MM.1S (cell line): ENCODE results near the gene RHOH.

ENCODE experiments used
- DNase-seq: peaks from one replicate; pipeline ENCODE4 v3.0.0-alpha.2; 2015
- H2AFZ ChIP-seq: fragments of 300-600 bp; sonication (generic); 2 replicates; pipeline ENCODE4 v1.6.0; 2016; ENCODE audit warnings: antibody characterized with exemption, low read length
- H3F3A ChIP-seq: fragments of 300-600 bp; sonication (generic); 2 replicates; pipeline ENCODE4 v1.6.1; 2016; ENCODE audit warnings: mild to moderate bottlenecking, antibody characterized with exemption, low read length, moderate library complexity, mixed read lengths; ENCODE audit not compliant: insufficient read depth
- H3K27ac ChIP-seq: fragments of 300-600 bp; sonication (generic); 2 replicates; pipeline ENCODE4 v1.5.1; 2016; ENCODE audit warnings: mild to moderate bottlenecking, low read length
- H3K27me3 ChIP-seq: fragments of 300-600 bp; sonication (generic); replicated peaks from 2 replicates; pipeline ENCODE4 v1.6.0; 2016; ENCODE audit warnings: low read length; ENCODE audit not compliant: insufficient read depth
- H3K36me3 ChIP-seq: fragments of 300-600 bp; sonication (generic); replicated peaks from 2 replicates; pipeline ENCODE4 v1.6.1; 2016; ENCODE audit warnings: mild to moderate bottlenecking, low read length, mixed read lengths; ENCODE audit not compliant: insufficient read depth
- H3K4me1 ChIP-seq: fragments of 300-600 bp; sonication (generic); 2 replicates; pipeline ENCODE4 v1.6.1; 2016; ENCODE audit warnings: low read length, mixed read lengths
- H3K4me2 ChIP-seq: fragments of 300-600 bp; sonication (generic); 2 replicates; pipeline ENCODE4 v1.6.0; 2016; ENCODE audit warnings: low read depth, low read length
- H3K4me3 ChIP-seq: fragments of 300-600 bp; sonication (generic); 2 replicates; pipeline ENCODE4 v1.5.1; 2016; ENCODE audit warnings: low read length, mixed read lengths
- H3K79me2 ChIP-seq: fragments of 300-600 bp; sonication (generic); 2 replicates; pipeline ENCODE4 v1.6.1; 2016; ENCODE audit warnings: mixed run types, low read length, mixed read lengths
- H3K9ac ChIP-seq: fragments of 300-600 bp; sonication (generic); 2 replicates; pipeline ENCODE4 v1.6.1; 2016; ENCODE audit warnings: low read length, mixed read lengths
- H3K9me2 ChIP-seq: fragments of 300-600 bp; sonication (generic); replicated peaks from 2 replicates; pipeline ENCODE4 v1.6.1; 2016; ENCODE audit warnings: mild to moderate bottlenecking, low read length, mixed read lengths; ENCODE audit not compliant: insufficient read depth
- H3K9me3 ChIP-seq: fragments of 300-600 bp; sonication (generic); replicated peaks from 2 replicates; pipeline ENCODE4 v1.6.1; 2016; ENCODE audit warnings: mild to moderate bottlenecking, low read length, mixed read lengths; ENCODE audit not compliant: insufficient read depth
- H4K20me1 ChIP-seq: fragments of 300-600 bp; sonication (generic); 2 replicates; pipeline ENCODE4 v1.6.1; 2016; ENCODE audit warnings: mild to moderate bottlenecking, low read length, moderate library complexity, mixed read lengths; ENCODE audit not compliant: insufficient read depth
- EZH2 ChIP-seq: fragments of 300-600 bp; sonication (generic); optimal IDR thresholded peaks from 2 replicates; pipeline ENCODE3; 2017; ENCODE audit warnings: low read depth, mild to moderate bottlenecking, antibody characterized with exemption, low read length, mixed read lengths
- EZH2phosphoT487 ChIP-seq: fragments of 300-600 bp; sonication (generic); IDR thresholded peaks from 2 replicates; pipeline ENCODE4 v1.6.1; 2018; ENCODE audit warnings: antibody characterized with exemption, low read length
- TF ChIP-seq, protein P1 (sequence below): fragments of 300-600 bp; sonication (generic); IDR thresholded peaks from 2 replicates; pipeline ENCODE4 v1.5.1; 2016; ENCODE audit warnings: antibody characterized with exemption, low read length, mixed read lengths

The RHOH gene

DNA sequence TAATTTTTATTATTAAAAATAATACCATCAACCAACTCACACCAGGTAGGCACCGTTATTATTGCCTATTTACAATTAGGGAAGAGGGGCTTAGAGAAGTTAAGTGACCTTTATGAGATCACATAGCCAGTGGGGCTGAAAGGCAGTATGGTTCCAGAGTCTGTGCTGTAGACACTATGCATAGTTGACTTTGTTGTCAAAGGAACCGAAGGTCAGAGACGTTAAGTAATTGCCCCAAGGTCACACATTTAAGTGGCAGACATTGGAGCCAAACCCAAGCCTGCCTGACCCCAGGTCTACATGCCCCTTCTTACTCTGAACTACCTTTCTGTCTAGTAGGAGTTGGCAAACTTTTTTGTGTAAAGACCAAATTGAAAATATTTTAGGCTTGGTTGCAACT is 36.4 kb downstream of the RHOH start:
- no peak for TF ChIP-seq EZH2
- no peak for TF ChIP-seq EZH2phosphoT487
- TF ChIP-seq, protein P1, sequence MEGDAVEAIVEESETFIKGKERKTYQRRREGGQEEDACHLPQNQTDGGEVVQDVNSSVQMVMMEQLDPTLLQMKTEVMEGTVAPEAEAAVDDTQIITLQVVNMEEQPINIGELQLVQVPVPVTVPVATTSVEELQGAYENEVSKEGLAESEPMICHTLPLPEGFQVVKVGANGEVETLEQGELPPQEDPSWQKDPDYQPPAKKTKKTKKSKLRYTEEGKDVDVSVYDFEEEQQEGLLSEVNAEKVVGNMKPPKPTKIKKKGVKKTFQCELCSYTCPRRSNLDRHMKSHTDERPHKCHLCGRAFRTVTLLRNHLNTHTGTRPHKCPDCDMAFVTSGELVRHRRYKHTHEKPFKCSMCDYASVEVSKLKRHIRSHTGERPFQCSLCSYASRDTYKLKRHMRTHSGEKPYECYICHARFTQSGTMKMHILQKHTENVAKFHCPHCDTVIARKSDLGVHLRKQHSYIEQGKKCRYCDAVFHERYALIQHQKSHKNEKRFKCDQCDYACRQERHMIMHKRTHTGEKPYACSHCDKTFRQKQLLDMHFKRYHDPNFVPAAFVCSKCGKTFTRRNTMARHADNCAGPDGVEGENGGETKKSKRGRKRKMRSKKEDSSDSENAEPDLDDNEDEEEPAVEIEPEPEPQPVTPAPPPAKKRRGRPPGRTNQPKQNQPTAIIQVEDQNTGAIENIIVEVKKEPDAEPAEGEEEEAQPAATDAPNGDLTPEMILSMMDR, result no peak
- H3K9me2 ChIP-seq, result no peaks in the 10 kb centered on the region
- H3K27me3 ChIP-seq, result no peaks in the 10 kb centered on the region
- DNase-seq, result no peak
- no peak overlapping the region for H2AFZ ChIP-seq
- H3K4me3 ChIP-seq, result no peak overlapping the region
- H3K4me1 ChIP-seq, result peaks cover 18% of the 10 kb centered on the region
- H3K4me2 ChIP-seq, result no peak overlapping the region
- H3K27ac ChIP-seq, result no peak overlapping the region
- peaks cover 100% of the 10 kb centered on the region for H3K79me2 ChIP-seq
- peaks cover 14% of the 10 kb centered on the region for H3F3A ChIP-seq
- H3K9ac ChIP-seq, result no peak overlapping the region
- H3K9me3 ChIP-seq, result no peaks in the 10 kb centered on the region
- peaks cover 85% of the 10 kb centered on the region for H4K20me1 ChIP-seq
- peaks cover 4% of the 10 kb centered on the region; the same call in 1 of the 2 replicates for H3K36me3 ChIP-seq

DNA sequence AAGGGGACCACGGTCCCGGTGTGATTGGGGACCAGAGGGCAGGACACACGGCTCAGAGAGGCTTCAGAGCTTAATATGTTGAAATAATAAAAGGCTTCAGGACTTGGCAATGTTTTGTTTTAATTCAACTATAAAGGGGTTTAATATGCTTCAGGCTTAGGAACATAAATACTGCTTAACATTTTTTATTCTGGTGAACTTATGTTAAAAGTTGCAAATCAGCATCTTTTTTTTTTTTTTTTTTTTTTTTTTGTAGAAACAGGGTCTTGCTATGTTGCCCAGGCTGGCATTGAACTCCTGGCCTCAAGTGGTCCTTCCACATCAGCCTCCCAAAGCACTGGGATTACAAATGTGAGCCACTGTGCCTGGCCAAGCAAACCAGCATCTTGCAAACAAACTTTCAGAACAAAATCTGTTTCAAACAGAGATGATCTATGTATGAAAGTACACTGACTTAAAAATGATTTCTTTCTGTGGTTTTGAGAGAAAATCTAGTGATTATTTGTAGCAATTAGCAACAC is 37.7 kb downstream of the RHOH start:
- H3K4me3 ChIP-seq, result no peak overlapping the region
- peaks cover 8% of the 10 kb centered on the region; the same call in 1 of the 2 replicates for H3K4me1 ChIP-seq
- H3F3A ChIP-seq, result peaks cover 11% of the 10 kb centered on the region
- no peaks in the 10 kb centered on the region for H3K9me3 ChIP-seq
- peaks cover 90% of the 10 kb centered on the region for H4K20me1 ChIP-seq
- H3K36me3 ChIP-seq, result peaks cover 4% of the 10 kb centered on the region; the same call in 1 of the 2 replicates
- H3K27ac ChIP-seq, result no peak overlapping the region
- H3K9ac ChIP-seq, result no peak overlapping the region
- H3K9me2 ChIP-seq, result no peaks in the 10 kb centered on the region
- peaks cover 100% of the 10 kb centered on the region for H3K79me2 ChIP-seq
- TF ChIP-seq EZH2phosphoT487, result no peak
- TF ChIP-seq, protein P1, result no peak
- no peak for TF ChIP-seq EZH2
- H3K27me3 ChIP-seq, result no peaks in the 10 kb centered on the region
- H3K4me2 ChIP-seq, result no peak overlapping the region
- no peak for DNase-seq
- no peak overlapping the region for H2AFZ ChIP-seq

DNA sequence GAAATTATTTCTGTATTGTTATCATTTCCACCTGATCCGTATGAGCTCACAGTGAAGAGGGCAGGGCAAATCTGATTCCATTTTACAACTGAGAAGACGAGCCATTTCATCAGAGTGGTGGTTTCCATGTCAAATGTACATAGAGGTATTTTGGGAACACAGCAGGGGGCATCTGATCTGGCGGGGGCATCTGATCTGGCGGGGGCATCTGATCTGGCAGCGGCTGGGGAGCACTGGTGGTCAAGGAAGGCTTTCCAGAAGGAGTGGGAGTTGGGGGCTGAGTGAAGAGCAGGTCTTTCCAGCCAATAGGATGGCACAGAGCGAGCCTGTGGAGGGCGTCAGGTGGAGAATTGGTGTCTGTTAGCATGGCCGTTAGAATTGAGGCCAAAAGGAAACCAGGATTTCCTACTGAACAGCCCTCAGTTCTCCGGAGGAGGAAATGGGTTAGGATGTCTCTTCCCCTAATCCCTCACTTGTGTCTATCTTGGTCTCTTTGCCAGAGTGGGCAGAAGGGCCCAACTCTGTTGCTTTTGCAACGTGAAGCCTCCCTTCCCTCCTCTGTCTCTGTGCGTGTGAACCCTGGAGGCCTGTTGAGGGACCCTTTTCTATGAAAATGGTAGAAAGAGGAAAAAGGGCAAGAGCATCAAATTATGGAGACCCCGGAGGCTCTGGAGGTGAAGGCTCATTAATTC is 41.3 kb downstream of the RHOH start:
- H4K20me1 ChIP-seq, result peaks cover 80% of the 10 kb centered on the region
- H3K79me2 ChIP-seq, result peaks cover 100% of the 10 kb centered on the region
- H3K9me2 ChIP-seq, result no peaks in the 10 kb centered on the region

More for the DNA sequence above, 41.3 kb downstream of the RHOH start:
- H2AFZ ChIP-seq, result no peak overlapping the region
- H3K4me1 ChIP-seq, result no peaks in the 10 kb centered on the region
- H3K9ac ChIP-seq, result no peak overlapping the region
- H3K4me3 ChIP-seq, result no peak overlapping the region
- peaks cover 7% of the 10 kb centered on the region; the same call in 1 of the 2 replicates for H3F3A ChIP-seq
- TF ChIP-seq, protein P1, result no peak
- TF ChIP-seq EZH2 (no peak), EZH2phosphoT487 (no peak)
- no peak overlapping the region for H3K27ac ChIP-seq
- H3K9me3 ChIP-seq, result no peaks in the 10 kb centered on the region
- H3K4me2 ChIP-seq, result no peak overlapping the region
- H3K27me3 ChIP-seq, result no peaks in the 10 kb centered on the region
- no peak for DNase-seq
- H3K36me3 ChIP-seq, result peaks cover 9% of the 10 kb centered on the region
